Subcutaneous abdominal adipose tissue (tissue), 5 donors: ENCODE results near the gene GPC5.
"Not testable (repeated sequence)": the region's sequence is repeated elsewhere in the genome, so short reads cannot be mapped to it uniquely, and the experiment has no call there.

Experiments
- H3K27ac ChIP-seq: one replicate; pipeline ENCODE4 v1.7.0; 2013; ENCODE audit warnings: low read depth, mild to moderate bottlenecking, inconsistent platforms, low read length, moderate library complexity
- H3K27me3 ChIP-seq, 5 donors: one replicate each; pipeline ENCODE4 v1.7.0; 2013; ENCODE audit warnings: low read length in 5 of 5, inconsistent platforms in 1 of 5; ENCODE audit not compliant: control insufficient read depth in 5 of 5, insufficient read depth in 4 of 5
- H3K36me3 ChIP-seq, 5 donors: one replicate each; pipeline ENCODE4 v1.7.0; 2013; ENCODE audit warnings: low read length in 5 of 5; ENCODE audit not compliant: control insufficient read depth in 5 of 5, insufficient read depth in 5 of 5
- H3K4me1 ChIP-seq, 5 donors: one replicate each; pipeline ENCODE4 v1.7.0; 2013; ENCODE audit warnings: low read length in 5 of 5, mild to moderate bottlenecking in 3 of 5, moderate library complexity in 1 of 5; ENCODE audit not compliant: control insufficient read depth in 5 of 5, insufficient read depth in 5 of 5
- H3K4me3 ChIP-seq, 5 donors: one replicate each; pipeline ENCODE4 v1.7.0; 2013; ENCODE audit warnings: low read length in 5 of 5, low read depth in 1 of 5
- H3K9ac ChIP-seq, 5 donors: one replicate each; pipeline ENCODE4 v1.7.0; 2013; ENCODE audit warnings: low read length in 5 of 5, mild to moderate bottlenecking in 4 of 5, moderate library complexity in 3 of 5
- H3K9me3 ChIP-seq, 5 donors: one replicate each; pipeline ENCODE4 v1.7.0; 2013; ENCODE audit warnings: low read length in 5 of 5; ENCODE audit not compliant: control insufficient read depth in 5 of 5
- donor health status: healthy.
- donor health status: healthy.
- donor health status: healthy.
- donor health status: healthy.
- donor health status: healthy.

The GPC5 gene

DNA sequence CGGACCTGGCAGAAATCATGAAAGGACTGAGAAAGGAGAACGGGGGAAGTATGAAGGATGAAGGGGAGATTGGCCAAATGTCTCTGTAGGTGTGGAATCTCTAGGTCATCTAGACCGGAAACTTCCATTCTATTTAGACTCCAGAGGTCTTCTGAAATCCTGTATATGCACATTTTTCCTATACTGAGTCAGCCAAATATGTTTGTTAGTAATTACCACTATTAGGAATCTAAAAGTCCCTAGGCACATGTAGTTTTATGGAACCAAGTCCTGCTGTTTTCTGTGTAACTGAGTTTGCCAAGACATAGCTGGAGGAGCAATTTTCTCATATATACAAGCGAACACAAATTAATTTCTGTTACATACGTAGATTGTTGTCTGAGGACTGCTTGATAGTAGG lies 498.1 kb downstream of the GPC5 start:
- H3K27ac ChIP-seq: no peak overlapping the region
- H3K4me3 ChIP-seq: no peak overlapping the region

GRCh38 chr13:91898986-91899385 lies 500.6 kb downstream of the GPC5 start:
- H3K27me3 ChIP-seq, H3K36me3 ChIP-seq, H3K27ac ChIP-seq, H3K9me3 ChIP-seq, H3K9ac ChIP-seq, H3K4me1 ChIP-seq, H3K4me3 ChIP-seq: not testable (repeated sequence)

More for the DNA sequence above, 498.1 kb downstream of the GPC5 start:
- Histone ChIP-seq H3K4me1 (peaks cover 0 to 7% (median 0%) of the 10 kb centered on the region in 5 donors), H3K27me3 (no peaks in the 10 kb centered on the region), H3K9ac (no peak overlapping the region), H3K9me3 (peaks cover 0 to 6% (median 0%) of the 10 kb centered on the region in 5 donors), H3K36me3 (no peaks in the 10 kb centered on the region)

GRCh38 chr13:91902291-91902690 lies 503.9 kb downstream of the GPC5 start:
- Histone ChIP-seq H3K9ac (no peak overlapping the region), H3K27ac (no peak overlapping the region), H3K9me3 (no peaks in the 10 kb centered on the region), H3K4me1 (no peaks in the 10 kb centered on the region), H3K27me3 (no peaks in the 10 kb centered on the region), H3K36me3 (no peaks in the 10 kb centered on the region), H3K4me3 (no peak overlapping the region)

DNA sequence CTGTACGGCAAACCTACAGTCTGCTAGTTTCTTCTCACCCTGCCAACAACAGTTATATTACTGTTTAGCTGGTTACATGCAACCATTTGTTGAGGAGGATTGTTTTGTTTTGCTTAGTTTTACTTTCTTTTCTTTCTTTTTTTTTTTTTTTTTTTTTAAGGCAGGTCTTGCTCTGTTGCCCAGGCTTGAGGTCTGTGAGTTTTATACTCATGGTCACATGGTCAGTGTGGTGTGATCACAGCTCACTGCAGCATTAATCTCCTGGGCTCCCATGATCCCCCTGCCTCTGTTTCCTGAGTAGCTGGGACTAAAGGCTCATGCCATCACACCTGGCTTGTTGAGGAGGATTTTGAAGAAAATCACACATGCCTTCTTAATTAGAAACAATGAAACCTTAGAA lies 505.6 kb downstream of the GPC5 start:
- no peak overlapping the region for H3K4me3 ChIP-seq
- no peaks in the 10 kb centered on the region for H3K27me3 ChIP-seq
- no peak overlapping the region for H3K9ac ChIP-seq
- H3K36me3 ChIP-seq: no peaks in the 10 kb centered on the region
- no peaks in the 10 kb centered on the region for H3K9me3 ChIP-seq
- H3K27ac ChIP-seq: no peak overlapping the region
- H3K4me1 ChIP-seq: no peaks in the 10 kb centered on the region

DNA sequence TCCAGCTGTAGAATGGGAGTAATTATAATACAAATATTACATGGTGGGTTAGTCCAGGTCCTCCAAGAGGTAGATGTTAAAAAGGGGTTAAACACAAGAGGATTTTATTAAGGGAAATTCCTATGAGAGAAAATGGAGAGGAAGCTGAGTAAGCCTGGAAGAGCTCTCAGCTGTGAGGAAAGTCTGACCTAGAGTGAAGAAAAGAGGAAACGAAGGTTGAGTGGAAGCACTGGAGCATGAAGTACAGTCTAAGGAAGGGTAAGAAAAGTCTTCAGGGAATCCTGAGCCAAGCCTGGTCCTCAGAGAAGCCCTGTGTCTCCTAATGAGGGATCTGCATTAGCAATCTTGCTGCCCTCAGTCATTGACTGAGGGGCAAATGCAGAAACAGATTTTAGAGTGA lies 506.2 kb downstream of the GPC5 start:
- Histone ChIP-seq H3K27me3 (no peaks in the 10 kb centered on the region), H3K4me1 (no peaks in the 10 kb centered on the region), H3K36me3 (no peaks in the 10 kb centered on the region), H3K9me3 (no peaks in the 10 kb centered on the region), H3K4me3 (no peak overlapping the region), H3K9ac (no peak overlapping the region), H3K27ac (no peak overlapping the region)

DNA sequence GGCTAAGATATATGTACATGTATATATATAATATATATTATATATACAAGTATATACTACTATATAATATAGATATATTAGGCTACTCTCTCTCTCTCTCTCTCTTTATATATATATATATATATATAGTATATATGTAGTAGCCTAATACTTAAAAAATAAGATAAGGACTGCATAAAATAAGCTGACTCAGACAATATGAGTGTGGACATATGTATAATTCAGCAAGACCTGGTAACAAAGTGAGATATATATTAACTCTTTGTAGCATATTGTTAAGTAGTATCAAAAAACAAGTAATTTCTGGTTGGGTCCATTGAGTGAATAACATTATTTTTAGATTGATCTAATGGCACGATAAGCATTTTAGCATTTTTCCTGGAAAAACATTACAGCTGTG lies 509.0 kb downstream of the GPC5 start:
- H3K9me3 ChIP-seq: no peaks in the 10 kb centered on the region
- H3K36me3 ChIP-seq: no peaks in the 10 kb centered on the region
- no peak overlapping the region for H3K9ac ChIP-seq
- no peak overlapping the region for H3K4me3 ChIP-seq
- no peaks in the 10 kb centered on the region for H3K27me3 ChIP-seq
- no peak overlapping the region for H3K27ac ChIP-seq
- H3K4me1 ChIP-seq: no peaks in the 10 kb centered on the region

GRCh38 chr13:91909617-91910016 lies 511.2 kb downstream of the GPC5 start:
- no peak overlapping the region for H3K4me3 ChIP-seq

DNA sequence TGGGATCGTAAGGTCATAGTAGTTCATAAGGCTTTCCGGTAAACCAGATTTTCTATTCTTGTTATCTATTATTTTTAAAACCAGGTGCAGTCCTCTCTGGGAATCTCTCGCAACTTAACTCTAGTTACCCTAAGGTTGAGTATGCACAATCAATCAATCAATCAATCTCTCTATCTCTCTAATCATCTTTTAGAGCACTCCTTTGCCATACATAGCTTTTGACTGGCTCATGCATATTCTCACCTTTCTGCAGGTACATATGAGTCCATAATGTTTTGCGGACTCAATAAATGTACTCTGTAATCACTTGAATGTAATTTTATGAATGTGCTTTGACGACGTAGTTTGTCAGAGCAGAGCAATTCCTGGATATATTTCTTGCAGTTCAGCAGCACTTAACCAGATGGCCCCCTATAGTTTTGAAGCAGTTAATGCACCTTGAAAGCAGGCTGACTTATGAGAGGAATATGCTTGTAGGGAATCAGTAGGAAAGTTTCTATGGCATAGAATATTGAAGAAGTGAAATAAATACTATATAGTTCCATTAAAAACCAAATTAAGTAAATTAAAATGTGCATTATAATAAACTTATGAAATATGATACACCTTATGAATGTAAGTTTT lies 524.7 kb downstream of the GPC5 start:
- Histone ChIP-seq H3K36me3 (no peaks in the 10 kb centered on the region), H3K27ac (no peak overlapping the region), H3K4me1 (no peaks in the 10 kb centered on the region), H3K9me3 (no peaks in the 10 kb centered on the region), H3K4me3 (no peak overlapping the region), H3K27me3 (no peaks in the 10 kb centered on the region), H3K9ac (no peak overlapping the region)

More at GRCh38 chr13:91909617-91910016, 511.2 kb downstream of the GPC5 start:
- Histone ChIP-seq H3K4me1 (no peaks in the 10 kb centered on the region), H3K27ac (no peak overlapping the region), H3K9ac (no peak overlapping the region), H3K27me3 (no peaks in the 10 kb centered on the region), H3K36me3 (no peaks in the 10 kb centered on the region), H3K9me3 (no peaks in the 10 kb centered on the region)

DNA sequence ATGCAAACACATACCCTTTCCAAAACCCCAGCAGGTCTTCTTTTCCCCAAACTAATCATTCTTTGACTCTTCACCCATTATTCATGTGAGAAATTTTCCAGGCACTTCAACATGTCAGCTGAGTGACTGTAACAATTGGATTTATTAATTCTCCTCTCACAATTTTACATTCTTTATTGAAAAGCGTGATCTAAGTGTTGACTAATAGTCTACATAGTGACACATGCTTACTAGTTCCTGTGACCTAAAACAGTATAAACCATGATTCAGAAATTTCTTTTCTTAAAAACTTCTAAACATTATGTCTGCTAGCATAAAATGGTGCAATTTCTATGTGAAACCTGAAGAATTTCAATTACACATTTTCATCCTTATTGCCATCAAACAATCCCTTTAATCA lies 532.3 kb downstream of the GPC5 start:
- Histone ChIP-seq H3K4me1 (no peaks in the 10 kb centered on the region), H3K9me3 (no peaks in the 10 kb centered on the region), H3K9ac (no peak overlapping the region)

DNA sequence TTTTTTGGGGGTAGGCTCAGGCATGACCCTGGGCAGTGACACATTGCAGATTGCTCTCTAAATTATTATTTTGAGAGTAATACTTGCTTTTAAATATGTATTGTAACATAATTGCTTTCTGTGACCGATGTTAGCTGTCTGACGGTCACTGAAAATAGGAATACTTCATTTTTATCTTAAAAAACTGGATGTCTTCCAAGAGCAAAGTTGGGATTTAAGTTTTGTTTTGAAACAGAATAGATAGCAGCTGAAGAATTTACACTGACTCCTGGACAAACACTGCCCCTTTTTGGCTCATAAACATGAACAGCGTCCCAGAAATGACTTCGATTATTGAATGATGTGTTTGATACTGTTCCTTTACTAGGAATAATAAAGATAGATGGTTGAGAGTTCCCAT lies 535.9 kb downstream of the GPC5 start:
- Histone ChIP-seq H3K27ac (no peak overlapping the region), H3K27me3 (no peaks in the 10 kb centered on the region), H3K4me1 (no peaks in the 10 kb centered on the region), H3K36me3 (no peaks in the 10 kb centered on the region), H3K4me3 (no peak overlapping the region), H3K9me3 (no peaks in the 10 kb centered on the region), H3K9ac (no peak overlapping the region)

More for the DNA sequence above, 532.3 kb downstream of the GPC5 start:
- no peak overlapping the region for H3K4me3 ChIP-seq
- no peaks in the 10 kb centered on the region for H3K27me3 ChIP-seq
- H3K27ac ChIP-seq: no peak overlapping the region
- no peaks in the 10 kb centered on the region for H3K36me3 ChIP-seq
